Activated CD8-positive, alpha-beta memory T cell treated with anti-CD3 and anti-CD28 coated beads for 36 hours (primary cell): Measurements from ENCODE around the gene COPZ2. TPM values are rescaled to one million over a fixed set of nuclear protein-coding genes. Genes with fewer than 3 reads are reported as not detected.

Experiments
- CTCF ChIA-PET: fragments of 350-600 bp; sonication (Branson Sonifier 250); formaldehyde crosslinking; loops from one replicate; lab custom pipeline; 2021; ENCODE audit warnings: antibody characterized with exemption; lab: Charles Lee
- POLR2A ChIA-PET: fragments of 350-600 bp; sonication (Branson Sonifier 250); formaldehyde crosslinking; loops from one replicate; lab custom pipeline; 2021; ENCODE audit warnings: antibody characterized with exemption; lab: Charles Lee
- total RNA-seq, 2 experiments: library from RNA; stranded (reverse); gene quantifications; one replicate each; pipeline ENCODE4 v1.2.3, GENCODE V29; 2021

The COPZ2 gene
- total RNA-seq, 2 experiments from 2014 or later, result 5.5 to 6.0 TPM

- CTCF ChIA-PET, result interaction anchor here (0.5 to 3.4 kb wide), 21 partner anchors 7 to 583 kb away, joined by 3 to 54 read pairs (median 4); partner anchors contain the start of genes CDK5RAP3, COPZ2, HOXB5 and NFE2L1
- POLR2A ChIA-PET, result no interaction called here
These were observed 12.3 kb downstream of the COPZ2 start for GRCh38 chr17:48025040-48025903.

DNA sequence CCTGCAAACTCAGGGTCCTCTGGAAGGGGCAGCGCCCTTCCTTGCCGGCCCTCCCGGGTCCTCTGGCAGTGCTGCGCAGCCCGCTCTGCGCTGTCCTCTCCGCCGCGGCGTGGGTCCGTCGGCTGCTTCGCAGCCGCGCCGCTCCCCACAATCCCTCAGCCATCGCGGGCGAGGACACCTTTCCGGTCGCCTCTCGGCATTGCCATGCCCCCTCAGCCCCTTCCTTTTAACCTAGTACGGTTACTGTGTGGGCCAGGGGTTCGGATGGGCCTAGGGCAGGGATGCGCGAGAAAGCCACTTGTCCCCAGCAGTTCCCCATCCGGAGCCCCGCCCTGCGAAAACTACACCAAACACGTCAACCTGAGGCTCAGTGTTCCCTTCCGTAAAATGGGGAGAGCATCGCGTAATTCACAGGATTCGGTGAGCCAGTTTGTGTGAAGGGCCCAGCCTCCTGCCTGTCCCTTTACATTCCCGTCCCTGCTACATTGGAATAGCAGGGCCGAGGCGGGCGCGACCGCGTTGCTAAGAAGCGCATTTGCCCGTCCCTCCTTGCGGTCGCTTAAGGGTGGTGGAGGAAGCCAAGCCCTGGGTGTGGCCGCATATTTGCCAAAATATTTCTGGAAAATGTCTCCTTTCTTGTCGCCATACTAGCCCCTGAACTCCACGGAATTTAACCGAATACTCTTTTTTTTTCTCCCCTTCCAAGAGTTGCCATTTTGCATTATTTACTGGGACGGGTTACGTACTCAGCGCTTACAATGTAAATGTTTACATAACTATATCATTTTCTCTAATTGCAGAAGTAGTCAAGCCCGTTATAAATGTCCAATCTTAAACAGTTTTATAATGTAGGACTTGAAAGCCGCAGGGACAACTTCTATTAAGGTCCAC, 13.2 kb downstream of the COPZ2 start:
- ChIA-PET CTCF (interaction anchor here (0.8 to 3.4 kb wide), 11 partner anchors 12 to 569 kb away, joined by 3 to 54 read pairs (median 8); partner anchors contain the start of genes CDK5RAP3, COPZ2, HOXB5 and NFE2L1), POLR2A (no interaction called here)

DNA sequence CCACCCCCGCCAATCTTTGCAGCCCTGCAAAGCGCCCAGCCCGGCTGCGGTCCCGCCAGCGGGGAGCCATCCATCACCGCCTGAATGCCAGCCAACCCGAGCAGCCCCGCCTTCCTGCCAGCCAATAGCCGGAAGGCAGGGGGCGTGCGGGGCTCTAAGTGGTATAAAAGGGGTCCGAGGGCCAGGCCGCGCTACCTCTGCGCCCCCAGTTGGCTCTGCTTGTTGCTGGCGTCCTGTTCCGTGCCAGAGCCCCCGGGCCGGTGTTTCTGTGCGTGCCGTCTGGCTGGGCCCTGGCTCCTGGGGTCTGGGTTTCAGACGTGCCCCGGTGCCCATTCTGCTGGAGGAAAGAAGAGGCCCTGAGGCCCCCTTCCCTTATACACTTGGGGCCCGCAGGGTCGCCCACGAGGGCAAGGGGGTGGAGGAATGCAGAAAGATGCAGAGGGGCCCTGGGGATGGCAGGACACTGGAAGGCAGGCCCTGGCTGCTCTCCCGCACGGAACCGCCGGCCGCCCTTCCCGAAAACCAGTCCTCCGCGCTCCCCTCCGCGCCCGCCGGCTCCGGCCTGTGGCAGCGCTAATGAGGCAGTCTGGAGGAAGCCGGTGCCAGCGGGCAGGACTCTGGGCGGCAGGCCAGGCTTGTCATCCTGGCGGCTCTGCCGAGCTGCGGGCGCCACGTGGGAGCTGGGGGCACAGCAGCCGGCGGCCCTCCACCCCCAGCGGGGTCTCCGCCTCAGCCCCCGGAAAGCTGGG, 14.0 kb downstream of the COPZ2 start:
- ChIA-PET POLR2A (no interaction called here), CTCF (interaction anchor here (0.8 kb wide), 1 partner anchor 51 kb away, joined by 3 read pairs; no protein-coding TSS in a partner anchor)

DNA sequence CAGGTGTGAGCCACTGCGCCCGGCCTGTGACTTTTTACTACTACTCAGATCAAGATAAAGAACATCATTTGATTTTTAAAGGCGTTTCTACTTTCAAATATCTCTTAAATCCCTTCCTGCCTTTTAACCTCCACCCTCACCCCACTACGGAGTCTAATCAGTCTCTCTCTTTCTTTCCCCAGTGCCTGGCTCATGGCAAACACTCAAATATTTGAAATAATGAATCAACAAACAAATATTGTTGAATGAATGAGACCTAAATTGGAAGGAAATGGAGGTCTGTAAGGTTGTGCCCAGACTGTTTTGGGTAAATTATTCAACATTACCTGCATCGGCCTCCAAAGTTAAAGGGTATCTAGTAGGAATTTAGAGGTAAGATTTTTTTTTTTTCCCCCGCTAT, 14.7 kb downstream of the COPZ2 start:
- ChIA-PET CTCF (interaction anchor here (0.7 kb wide), 2 partner anchors 208 to 888 kb away, joined by 3 to 4 read pairs; no protein-coding TSS in a partner anchor), POLR2A (no interaction called here)

- CTCF ChIA-PET, result no interaction called here
- POLR2A ChIA-PET, result no interaction called here
These were observed 15.7 kb downstream of the COPZ2 start for GRCh38 chr17:48021934-48022333.

DNA sequence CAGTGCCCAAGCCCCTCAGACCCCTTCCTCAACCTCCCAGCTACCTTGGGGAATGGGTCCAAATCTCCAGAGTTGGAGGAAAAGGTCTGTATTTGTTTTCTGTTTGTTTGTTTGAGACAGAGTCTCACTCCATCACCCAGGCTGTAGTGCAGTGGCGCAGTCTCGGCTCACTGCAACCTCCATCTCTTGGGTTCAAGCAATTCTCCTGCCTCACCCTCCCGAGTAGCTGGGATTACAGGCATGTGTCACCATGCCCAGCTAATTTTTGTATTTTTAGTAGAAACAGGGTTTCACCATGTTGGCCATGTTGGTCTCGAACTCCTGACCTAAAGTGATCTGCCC, 19.8 kb downstream of the COPZ2 start:
- ChIA-PET POLR2A (interaction anchor here (0.6 kb wide), 1 partner anchor 41 kb away, joined by 3 read pairs; no protein-coding TSS in a partner anchor), CTCF (interaction anchor here (0.6 to 2.4 kb wide), 12 partner anchors 9 to 126 kb away, joined by 3 to 12 read pairs (median 4); partner anchors contain the start of genes CDK5RAP3 and SNX11)

- POLR2A ChIA-PET, result no interaction called here
- CTCF ChIA-PET, result interaction anchor here (0.6 to 1.4 kb wide), 2 partner anchors 38 to 115 kb away, joined by 3 read pairs; no protein-coding TSS in a partner anchor
These were observed 21.5 kb downstream of the COPZ2 start for GRCh38 chr17:48016112-48016511.

GRCh38 chr17:48014595-48015111, 22.9 kb downstream of the COPZ2 start:
- POLR2A ChIA-PET, result interaction anchor here (0.5 kb wide), 1 partner anchor 83 kb away, joined by 6 read pairs; no protein-coding TSS in a partner anchor

GRCh38 chr17:48013876-48014594, 23.6 kb downstream of the COPZ2 start:
- POLR2A ChIA-PET, result no interaction called here
- CTCF ChIA-PET, result interaction anchor here (0.9 kb wide), 1 partner anchor 125 kb away, joined by 3 read pairs; no protein-coding TSS in a partner anchor

More at GRCh38 chr17:48014595-48015111, 22.9 kb downstream of the COPZ2 start:
- CTCF ChIA-PET, result no interaction called here

GRCh38 chr17:48012654-48013053, 24.9 kb downstream of the COPZ2 start:
- ChIA-PET CTCF (interaction anchor here (1.2 to 2.4 kb wide), 3 partner anchors 14 to 68 kb away, joined by 3 to 12 read pairs (median 7); no protein-coding TSS in a partner anchor), POLR2A (no interaction called here)

DNA sequence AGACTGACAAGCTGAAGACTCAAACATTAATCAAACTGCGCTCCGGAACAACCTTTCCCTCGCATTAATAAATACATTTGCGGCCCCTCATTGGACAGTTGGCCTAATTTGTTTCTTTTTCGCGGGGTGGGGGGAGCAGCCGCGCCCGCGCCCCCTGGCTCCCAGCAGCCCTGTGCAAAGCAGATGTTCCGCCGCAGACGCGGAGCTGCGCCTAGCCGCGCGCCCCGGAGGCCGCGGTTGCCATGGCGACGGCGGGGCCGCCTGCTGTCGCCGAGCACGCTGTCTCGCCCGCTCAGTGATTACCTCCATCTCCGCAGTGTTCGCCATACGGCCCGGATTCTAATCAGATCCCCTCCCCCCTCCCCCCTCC, 25.5 kb downstream of the COPZ2 start:
- CTCF ChIA-PET, result interaction anchor here (1.2 to 2.4 kb wide), 5 partner anchors 14 to 68 kb away, joined by 3 to 12 read pairs (median 7); no protein-coding TSS in a partner anchor
- POLR2A ChIA-PET, result no interaction called here

GRCh38 chr17:48011405-48012150, 26.0 kb downstream of the COPZ2 start:
- ChIA-PET POLR2A (no interaction called here), CTCF (interaction anchor here (0.7 to 2.4 kb wide), 7 partner anchors 10 to 468 kb away, joined by 3 to 12 read pairs (median 4); no protein-coding TSS in a partner anchor)

DNA sequence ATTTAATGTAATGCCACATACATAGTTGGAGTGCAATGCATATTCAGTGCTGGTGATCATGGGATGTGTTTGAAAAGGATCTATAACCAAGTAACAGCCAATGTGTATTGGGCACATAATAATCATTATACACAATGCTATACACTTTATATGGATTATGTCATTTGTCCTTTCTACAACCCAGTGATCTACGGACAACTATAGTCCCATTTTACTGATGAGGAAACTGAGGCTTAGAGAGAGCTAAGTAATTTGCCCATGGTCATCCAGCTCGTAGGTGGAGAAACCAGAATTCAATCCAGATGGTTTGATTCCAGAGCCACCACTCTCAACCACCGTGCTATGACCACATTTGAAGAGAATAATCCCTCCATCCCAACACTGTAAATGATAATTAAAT, 27.4 kb downstream of the COPZ2 start:
- ChIA-PET CTCF (interaction anchor here (0.7 to 1.9 kb wide), 4 partner anchors 31 to 90 kb away, joined by 3 to 8 read pairs (median 4); no protein-coding TSS in a partner anchor), POLR2A (interaction anchor here (0.6 kb wide), 2 partner anchors 56 to 99 kb away, joined by 3 read pairs; no protein-coding TSS in a partner anchor)

DNA sequence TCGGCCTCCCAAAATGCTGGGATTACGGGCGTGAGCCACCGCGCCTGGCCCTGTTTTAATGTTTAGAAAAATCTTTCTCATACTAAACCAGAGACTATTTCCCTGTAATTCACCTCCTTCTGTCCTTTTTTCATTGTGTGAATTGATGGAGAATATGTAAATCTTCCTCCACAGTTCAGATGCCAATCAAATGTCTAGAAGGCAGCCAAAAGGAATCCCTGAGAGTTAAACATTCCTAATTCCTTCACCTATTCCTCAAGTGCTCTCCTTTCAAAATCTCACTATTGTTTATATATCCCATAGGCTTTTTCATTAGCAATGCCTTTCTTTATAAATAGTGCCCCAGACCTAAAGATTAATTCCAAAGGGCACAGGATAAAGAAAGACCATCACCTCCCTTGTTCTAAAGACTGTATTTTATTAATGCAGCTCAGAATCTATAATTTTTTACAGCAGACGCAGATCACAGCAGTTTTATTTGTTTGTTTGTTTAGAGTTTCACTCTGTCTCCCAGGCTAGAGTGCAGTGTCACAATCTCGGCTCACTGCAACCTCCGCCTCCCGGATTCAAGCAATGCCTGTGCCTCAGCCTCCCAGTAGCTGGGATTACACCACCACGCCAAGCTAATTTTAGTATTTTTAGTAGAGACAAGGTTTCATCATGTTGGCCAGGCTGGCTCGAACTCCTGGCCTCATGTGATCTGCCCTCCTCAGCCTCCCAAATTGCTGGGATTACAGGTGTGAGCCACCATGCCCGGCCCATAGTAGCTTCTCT, 30.5 kb downstream of the COPZ2 start:
- CTCF ChIA-PET, result no interaction called here
- POLR2A ChIA-PET, result no interaction called here

GRCh38 chr17:48004983-48005382, 32.6 kb downstream of the COPZ2 start:
- CTCF ChIA-PET, result interaction anchor here (0.6 to 0.9 kb wide), 2 partner anchors 16 to 58 kb away, joined by 3 read pairs; no protein-coding TSS in a partner anchor
- POLR2A ChIA-PET, result no interaction called here
